Measurements from ENCODE around the gene ADRB2.

- TF ChIP-seq, protein P1, sequence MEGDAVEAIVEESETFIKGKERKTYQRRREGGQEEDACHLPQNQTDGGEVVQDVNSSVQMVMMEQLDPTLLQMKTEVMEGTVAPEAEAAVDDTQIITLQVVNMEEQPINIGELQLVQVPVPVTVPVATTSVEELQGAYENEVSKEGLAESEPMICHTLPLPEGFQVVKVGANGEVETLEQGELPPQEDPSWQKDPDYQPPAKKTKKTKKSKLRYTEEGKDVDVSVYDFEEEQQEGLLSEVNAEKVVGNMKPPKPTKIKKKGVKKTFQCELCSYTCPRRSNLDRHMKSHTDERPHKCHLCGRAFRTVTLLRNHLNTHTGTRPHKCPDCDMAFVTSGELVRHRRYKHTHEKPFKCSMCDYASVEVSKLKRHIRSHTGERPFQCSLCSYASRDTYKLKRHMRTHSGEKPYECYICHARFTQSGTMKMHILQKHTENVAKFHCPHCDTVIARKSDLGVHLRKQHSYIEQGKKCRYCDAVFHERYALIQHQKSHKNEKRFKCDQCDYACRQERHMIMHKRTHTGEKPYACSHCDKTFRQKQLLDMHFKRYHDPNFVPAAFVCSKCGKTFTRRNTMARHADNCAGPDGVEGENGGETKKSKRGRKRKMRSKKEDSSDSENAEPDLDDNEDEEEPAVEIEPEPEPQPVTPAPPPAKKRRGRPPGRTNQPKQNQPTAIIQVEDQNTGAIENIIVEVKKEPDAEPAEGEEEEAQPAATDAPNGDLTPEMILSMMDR (IDR thresholded peaks at IDR 0.05), result no peak
- no peak for TF ChIP-seq POLR2A (IDR thresholded peaks at IDR 0.05)
These were observed 29.0 kb downstream of the ADRB2 start for GRCh38 chr5:148855249-148856008.
